Measurements from ENCODE around the gene RALA.

DNA sequence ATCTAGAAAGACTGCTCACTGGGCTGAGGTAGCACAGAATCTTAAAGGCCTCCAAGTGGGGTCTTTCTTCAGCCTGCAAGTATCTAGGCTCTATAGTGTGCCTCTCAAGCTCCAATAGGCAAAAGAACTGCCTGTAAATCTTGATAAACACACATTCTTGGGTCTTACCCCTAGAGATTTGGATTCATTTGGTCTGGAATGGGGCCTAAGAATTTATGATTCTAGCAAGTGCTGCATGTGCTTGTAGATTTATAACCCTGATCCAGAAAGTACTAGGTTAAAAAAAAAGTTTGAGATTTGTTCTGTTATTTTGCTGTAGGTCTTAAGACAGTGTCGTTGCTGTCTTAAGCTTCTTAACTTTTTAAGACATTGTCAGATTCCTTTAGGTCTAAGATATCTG lies 74.1 kb downstream of the RALA start:
- TF ChIP-seq CTCF (conservative IDR thresholded peaks at IDR 0.05) (no peak), EZH2 (IDR thresholded peaks at IDR 0.05; ENCODE audit: low read depth) (no peak)
